Chondrocyte (in vitro differentiated cells): ENCODE results near the gene IGFBPL1. TPM values are rescaled to one million over a fixed set of nuclear protein-coding genes. Genes with fewer than 3 reads are reported as not detected.

Experiments used
- DNase-seq: peaks from one replicate; pipeline ENCODE4 v3.0.0; 2021; ENCODE audit warnings: mixed read lengths, low spot score
- H3K27ac Mint-ChIP-seq: one replicate; pipeline ENCODE4 v1.8.0; 2021; ENCODE audit warnings: mild to moderate bottlenecking, moderate library complexity, mixed read lengths; ENCODE audit not compliant: unreplicated experiment
- H3K27me3 Mint-ChIP-seq: 2 replicates; pipeline ENCODE4 v1.8.0; 2021; ENCODE audit warnings: low read depth, mixed read lengths
- H3K36me3 Mint-ChIP-seq: 2 replicates; pipeline ENCODE4 v1.8.0; 2021; ENCODE audit warnings: low read depth, mixed read lengths
- H3K4me1 Mint-ChIP-seq: 2 replicates; pipeline ENCODE4 v1.8.0; 2021; ENCODE audit warnings: low read depth, mild to moderate bottlenecking, mixed read lengths
- H3K4me3 Mint-ChIP-seq: one replicate; pipeline ENCODE4 v1.8.0; 2021; ENCODE audit warnings: mild to moderate bottlenecking, moderate library complexity, mixed read lengths; ENCODE audit not compliant: unreplicated experiment
- H3K9me3 Mint-ChIP-seq: 2 replicates; pipeline ENCODE4 v1.8.0; 2021; ENCODE audit warnings: low read depth, mixed read lengths
- total RNA-seq: library from RNA; stranded (reverse); gene quantifications from 3 replicates; pipeline ENCODE4 v1.2.1, GENCODE V29; 2021
- TF ChIP-seq, protein P1 (sequence below): fragments of 200-600 bp; sonication (generic); IDR thresholded peaks from 2 replicates; pipeline ENCODE4 v1.5.0; 2021; ENCODE audit warnings: antibody characterized with exemption, mild to moderate bottlenecking, moderate library complexity

The IGFBPL1 gene
- total RNA-seq, 1 donor from 2014 or later = 2.8 TPM

DNA sequence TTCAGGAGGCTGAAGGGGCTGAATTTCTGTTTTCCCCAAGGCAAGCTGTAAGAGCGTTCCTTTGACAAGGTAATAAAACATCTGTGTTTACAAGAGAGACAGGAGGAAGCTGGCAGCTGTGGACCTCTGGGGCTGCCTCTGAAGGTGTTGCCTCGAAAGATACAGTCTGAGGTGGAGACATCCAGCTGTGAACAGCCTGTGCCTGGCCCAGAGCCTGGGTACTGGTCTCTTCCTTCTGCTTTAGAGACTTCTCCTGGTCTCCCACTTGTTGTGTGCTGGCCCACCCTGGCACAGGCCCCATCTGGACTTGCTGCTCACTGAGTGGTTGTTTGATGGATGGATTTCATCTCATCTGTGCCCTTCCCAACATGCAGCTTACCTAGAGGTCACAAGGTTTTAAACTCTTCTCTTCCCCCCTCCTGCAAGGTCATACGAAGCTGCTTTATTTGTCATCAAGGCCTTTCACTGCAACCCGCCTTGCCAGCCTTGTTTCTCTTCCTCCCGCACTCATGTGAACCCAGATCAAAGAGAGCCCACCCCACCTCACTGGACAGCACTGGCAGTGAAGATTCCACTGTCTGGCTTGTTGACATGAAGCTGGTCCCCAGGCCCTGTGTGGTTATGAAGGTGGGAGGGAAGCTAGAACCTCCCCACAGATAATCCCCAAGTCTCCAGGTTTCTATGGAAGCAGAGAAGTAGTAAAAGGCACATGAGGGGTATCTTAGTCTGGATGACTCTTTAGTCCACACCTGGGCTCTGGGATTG lies 66.7 kb downstream of the IGFBPL1 start:
- Mint-ChIP-seq H3K4me3 (no peak overlapping the region), H3K4me1 (peaks cover 49% of the 10 kb centered on the region), H3K27ac (no peak overlapping the region), H3K9me3 (no peaks in the 10 kb centered on the region), H3K36me3 (no peaks in the 10 kb centered on the region), H3K27me3 (no peaks in the 10 kb centered on the region)
- no peak for DNase-seq
- TF ChIP-seq, protein P1, sequence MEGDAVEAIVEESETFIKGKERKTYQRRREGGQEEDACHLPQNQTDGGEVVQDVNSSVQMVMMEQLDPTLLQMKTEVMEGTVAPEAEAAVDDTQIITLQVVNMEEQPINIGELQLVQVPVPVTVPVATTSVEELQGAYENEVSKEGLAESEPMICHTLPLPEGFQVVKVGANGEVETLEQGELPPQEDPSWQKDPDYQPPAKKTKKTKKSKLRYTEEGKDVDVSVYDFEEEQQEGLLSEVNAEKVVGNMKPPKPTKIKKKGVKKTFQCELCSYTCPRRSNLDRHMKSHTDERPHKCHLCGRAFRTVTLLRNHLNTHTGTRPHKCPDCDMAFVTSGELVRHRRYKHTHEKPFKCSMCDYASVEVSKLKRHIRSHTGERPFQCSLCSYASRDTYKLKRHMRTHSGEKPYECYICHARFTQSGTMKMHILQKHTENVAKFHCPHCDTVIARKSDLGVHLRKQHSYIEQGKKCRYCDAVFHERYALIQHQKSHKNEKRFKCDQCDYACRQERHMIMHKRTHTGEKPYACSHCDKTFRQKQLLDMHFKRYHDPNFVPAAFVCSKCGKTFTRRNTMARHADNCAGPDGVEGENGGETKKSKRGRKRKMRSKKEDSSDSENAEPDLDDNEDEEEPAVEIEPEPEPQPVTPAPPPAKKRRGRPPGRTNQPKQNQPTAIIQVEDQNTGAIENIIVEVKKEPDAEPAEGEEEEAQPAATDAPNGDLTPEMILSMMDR = no peak

DNA sequence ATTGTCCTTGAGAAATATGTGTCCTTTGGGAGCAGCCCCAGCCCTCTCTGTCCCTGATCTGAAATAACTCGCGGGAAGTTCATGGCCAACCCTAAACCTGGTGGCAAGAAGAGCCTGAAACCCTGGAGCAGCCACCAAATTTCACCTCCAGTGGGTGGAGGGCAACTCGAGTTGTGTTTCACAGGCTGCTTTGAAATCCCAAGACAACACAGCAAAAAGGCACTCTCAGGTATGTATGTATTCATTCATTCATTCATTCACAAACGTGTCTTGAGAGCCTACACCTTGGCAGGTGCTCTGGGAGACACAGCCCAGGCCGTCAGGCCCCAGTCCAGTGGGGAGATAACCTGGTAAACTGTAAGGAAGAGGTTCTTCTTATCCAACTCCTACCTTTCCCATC lies 67.4 kb downstream of the IGFBPL1 start:
- DNase-seq = no peak
- Mint-ChIP-seq H3K9me3 (no peaks in the 10 kb centered on the region), H3K27ac (no peak overlapping the region), H3K4me3 (no peak overlapping the region), H3K36me3 (no peaks in the 10 kb centered on the region), H3K27me3 (no peaks in the 10 kb centered on the region), H3K4me1 (peaks cover 42% of the 10 kb centered on the region)
- TF ChIP-seq, protein P1 = no peak

Other genes starting within 250 kb of the IGFBPL1 start
- gene ALDH1B1, start 31.8 kb downstream of the IGFBPL1 start, total RNA-seq = 36.8 to 74.6 TPM (median 74.2 TPM) in 3 replicates
- 0.29 to 5.2 TPM (median 4.5 TPM) in 3 replicates for gene ANKRD18A, start 196.1 kb upstream of the IGFBPL1 start, total RNA-seq